ENCODE results near the gene PXDN.

DNA sequence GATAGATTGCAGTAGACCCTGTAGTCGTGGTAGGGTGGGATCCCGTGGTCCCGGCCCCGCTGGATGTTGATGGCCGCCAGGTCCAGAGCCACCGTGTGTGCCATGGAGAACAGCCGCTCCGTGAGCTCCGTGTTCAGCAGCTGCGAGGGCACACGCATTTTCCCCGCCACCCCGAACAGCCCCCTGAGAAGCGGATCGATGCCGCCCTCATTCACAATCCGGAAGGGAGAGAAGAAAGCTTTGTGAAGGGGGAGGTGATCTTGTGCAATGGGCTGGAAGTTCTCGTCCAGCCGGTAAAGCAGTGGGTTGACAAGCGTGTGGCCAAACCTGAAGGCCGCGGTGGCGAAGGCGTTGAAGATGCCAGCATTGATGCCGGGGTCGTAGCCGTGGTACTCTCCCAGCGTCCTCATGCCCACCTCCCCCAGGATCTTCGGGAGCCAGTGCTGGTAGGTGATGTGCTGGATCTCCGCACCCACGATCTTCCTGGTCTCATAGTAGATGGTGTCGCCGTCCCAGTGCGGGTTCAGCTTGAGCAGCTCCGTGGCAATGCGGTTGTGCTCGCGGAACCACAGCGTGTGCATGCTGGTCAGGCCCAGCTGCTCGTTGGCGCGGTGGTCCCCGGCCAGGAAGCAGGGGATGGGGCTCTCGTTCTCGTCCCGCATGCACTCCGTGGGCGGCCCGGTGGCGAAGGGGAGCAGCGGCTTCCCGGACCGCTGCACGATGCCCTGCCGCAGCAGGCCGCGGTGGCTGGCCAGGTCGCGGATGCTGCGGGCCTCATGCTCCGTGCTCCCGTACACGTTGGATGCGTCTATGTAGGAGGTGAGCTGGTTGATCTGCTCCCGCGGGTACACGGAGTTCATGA lies 95.8 kb downstream of the PXDN start:
- TF ChIP-seq, protein P1, sequence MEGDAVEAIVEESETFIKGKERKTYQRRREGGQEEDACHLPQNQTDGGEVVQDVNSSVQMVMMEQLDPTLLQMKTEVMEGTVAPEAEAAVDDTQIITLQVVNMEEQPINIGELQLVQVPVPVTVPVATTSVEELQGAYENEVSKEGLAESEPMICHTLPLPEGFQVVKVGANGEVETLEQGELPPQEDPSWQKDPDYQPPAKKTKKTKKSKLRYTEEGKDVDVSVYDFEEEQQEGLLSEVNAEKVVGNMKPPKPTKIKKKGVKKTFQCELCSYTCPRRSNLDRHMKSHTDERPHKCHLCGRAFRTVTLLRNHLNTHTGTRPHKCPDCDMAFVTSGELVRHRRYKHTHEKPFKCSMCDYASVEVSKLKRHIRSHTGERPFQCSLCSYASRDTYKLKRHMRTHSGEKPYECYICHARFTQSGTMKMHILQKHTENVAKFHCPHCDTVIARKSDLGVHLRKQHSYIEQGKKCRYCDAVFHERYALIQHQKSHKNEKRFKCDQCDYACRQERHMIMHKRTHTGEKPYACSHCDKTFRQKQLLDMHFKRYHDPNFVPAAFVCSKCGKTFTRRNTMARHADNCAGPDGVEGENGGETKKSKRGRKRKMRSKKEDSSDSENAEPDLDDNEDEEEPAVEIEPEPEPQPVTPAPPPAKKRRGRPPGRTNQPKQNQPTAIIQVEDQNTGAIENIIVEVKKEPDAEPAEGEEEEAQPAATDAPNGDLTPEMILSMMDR (IDR thresholded peaks at IDR 0.05): no peak
- TF ChIP-seq POLR2A (IDR thresholded peaks at IDR 0.05): no peak

All from esophagus squamous epithelium (tissue), 4 donors.